SK-N-SH (cell line): ENCODE measurements around the gene PLSCR3. TPM values are rescaled to one million over a fixed set of nuclear protein-coding genes. Genes with fewer than 3 reads are reported as not detected.

Experiments used
- CTCF ChIA-PET: fragments of 300-600, 350-600 bp; formaldehyde crosslinking; extraction: SDS; loops from one replicate; lab custom pipeline; 2021; lab: Yijun Ruan, JAX
- POLR2A ChIA-PET: fragments of 350-600 bp; sonication (Branson Sonifier 250); formaldehyde crosslinking; extraction: SDS; loops from one replicate; lab custom pipeline; 2020; ENCODE audit warnings: antibody characterized with exemption, inconsistent platforms; lab: Yijun Ruan, JAX
- DNase-seq: peaks from one replicate; pipeline ENCODE4 v3.0.0; 2012
- H2AFZ ChIP-seq: fragments of 200-600 bp; sonication (generic); 2 replicates; pipeline ENCODE4 v1.8.1; 2016; ENCODE audit warnings: antibody characterized with exemption, mild to moderate bottlenecking, low read depth
- H3F3A ChIP-seq: fragments of 200-600 bp; sonication (generic); replicated peaks from 2 replicates; pipeline ENCODE3; 2016; ENCODE audit warnings: antibody characterized with exemption, mild to moderate bottlenecking; ENCODE audit not compliant: insufficient read depth
- H3K27ac ChIP-seq, 2 experiments: fragments of 200-500 bp in 1 of 2; fragments of 200-600 bp in 1 of 2; sonication (Bioruptor generic) in 1 of 2; sonication (generic), shearing (Covaris generic) in 1 of 2; 2 replicates each; pipeline versions ENCODE4 v1.5.1 to v1.6.1; 2014 to 2016; ENCODE audit warnings: low read depth in 2 of 2, inconsistent platforms in 1 of 2, low read length in 1 of 2, mild to moderate bottlenecking in 1 of 2, mixed read lengths in 1 of 2
- H3K27me3 ChIP-seq: fragments of 200-600 bp; sonication (generic), shearing (Covaris generic); 2 replicates; pipeline ENCODE4 v1.6.1; 2016; ENCODE audit warnings: mixed run types; ENCODE audit not compliant: insufficient read depth
- H3K36me3 ChIP-seq, 2 experiments: fragments of 200-500 bp in 1 of 2; fragments of 200-600 bp in 1 of 2; sonication (Bioruptor generic) in 1 of 2; sonication (generic) in 1 of 2; replicated peaks in 1 of 2; 2 replicates each; pipeline versions ENCODE3 to v1.5.1; 2014 to 2016; ENCODE audit warnings: low read length in 1 of 2, mild to moderate bottlenecking in 1 of 2; ENCODE audit not compliant: insufficient read depth in 2 of 2, control insufficient read depth in 1 of 2
- H3K4me1 ChIP-seq, 2 experiments: fragments of 200-500 bp in 1 of 2; fragments of 200-600 bp in 1 of 2; sonication (Bioruptor generic) in 1 of 2; sonication (generic), shearing (Covaris generic) in 1 of 2; 2 replicates each; pipeline versions ENCODE4 v1.5.1 to v1.6.1; 2014 to 2016; ENCODE audit warnings: low read depth in 1 of 2, low read length in 1 of 2, mixed run types in 1 of 2; ENCODE audit not compliant: insufficient read depth in 2 of 2, control insufficient read depth in 1 of 2
- H3K4me2 ChIP-seq: fragments of 200-600 bp; sonication (generic), shearing (Covaris generic); 2 replicates; pipeline ENCODE4 v1.6.1; 2017; ENCODE audit warnings: mixed run types
- H3K4me3 ChIP-seq, 2 experiments: fragments of 200-500 bp in 1 of 2; fragments of 200-600 bp in 1 of 2; sonication (Bioruptor generic) in 1 of 2; sonication (generic), shearing (Covaris generic) in 1 of 2; 2 replicates each; pipeline versions ENCODE4 v1.5.1 to v1.8.1; 2014 to 2016; ENCODE audit warnings: low read depth in 2 of 2, inconsistent platforms in 1 of 2, low read length in 1 of 2, mild to moderate bottlenecking in 1 of 2, mixed read lengths in 1 of 2, moderate library complexity in 1 of 2
- H3K79me2 ChIP-seq: fragments of 200-600 bp; sonication (generic); 2 replicates; pipeline ENCODE4 v1.8.1; 2017; ENCODE audit warnings: mild to moderate bottlenecking; ENCODE audit not compliant: insufficient read depth
- H3K9ac ChIP-seq: fragments of 200-600 bp; sonication (generic); 2 replicates; pipeline ENCODE4 v1.6.1; 2017; ENCODE audit warnings: mixed run types
- H3K9me2 ChIP-seq: fragments of 200-600 bp; sonication (generic); 2 replicates; pipeline ENCODE4 v1.6.1; 2017; ENCODE audit warnings: mixed run types
- H3K9me3 ChIP-seq: fragments of 200-600 bp; sonication (generic); 2 replicates; pipeline ENCODE4 v1.6.1; 2017; ENCODE audit warnings: mixed run types, mild to moderate bottlenecking, moderate library complexity
- H4K20me1 ChIP-seq: fragments of 200-600 bp; sonication (generic); 2 replicates; pipeline ENCODE4 v1.6.1; 2017; ENCODE audit warnings: mild to moderate bottlenecking, mixed run types; ENCODE audit not compliant: insufficient read depth
- CHD2 ChIP-seq: fragments of 150-350 bp; IDR thresholded peaks from 2 replicates; pipeline ENCODE4 v1.6.1; 2018; ENCODE audit warnings: low read length; ENCODE audit not compliant: partially characterized antibody
- EP300 ChIP-seq, 2 experiments: IDR thresholded peaks; 2 replicates each; pipeline versions ENCODE4 v1.4.0 to v1.6.1; 2012; ENCODE audit warnings: borderline replicate concordance in 1 of 2, low read depth in 1 of 2, low read length in 1 of 2
- FOSL2 ChIP-seq: IDR thresholded peaks from 2 replicates; pipeline ENCODE4 v1.4.0; 2012; ENCODE audit warnings: low read depth, mild to moderate bottlenecking, moderate library complexity, borderline replicate concordance
- GATA2 ChIP-seq: sonication (generic); formaldehyde crosslinking; IDR thresholded peaks from 2 replicates; pipeline ENCODE4 v1.5.0; 2020; ENCODE audit warnings: mild to moderate bottlenecking, missing genetic modification reagents
- JUND ChIP-seq: IDR thresholded peaks from 2 replicates; pipeline ENCODE4 v1.4.0; 2012
- NFIC ChIP-seq: IDR thresholded peaks from 2 replicates; pipeline ENCODE4 v1.4.0; 2012; ENCODE audit warnings: borderline replicate concordance
- RAD21 ChIP-seq: IDR thresholded peaks from 2 replicates; pipeline ENCODE4 v1.6.1; 2012; ENCODE audit warnings: mild to moderate bottlenecking, low read length
- RCOR1 ChIP-seq: fragments of 150-350 bp; IDR thresholded peaks from 2 replicates; pipeline ENCODE4 v1.6.1; 2017; ENCODE audit warnings: antibody characterized with exemption, low read length
- RFX5 ChIP-seq: IDR thresholded peaks from 2 replicates; pipeline ENCODE4 v1.6.1; 2012; ENCODE audit warnings: mild to moderate bottlenecking, improper control_type of control experiment, low read length
- RXRA ChIP-seq: IDR thresholded peaks from 2 replicates; pipeline ENCODE4 v1.4.0; 2012; ENCODE audit warnings: low read depth, mild to moderate bottlenecking, borderline replicate concordance
- SIN3A ChIP-seq: IDR thresholded peaks from 2 replicates; pipeline ENCODE4 v1.6.1; 2012; ENCODE audit warnings: low read depth, mild to moderate bottlenecking, low read length, moderate library complexity, borderline replicate concordance
- SMC3 ChIP-seq: IDR thresholded peaks from 2 replicates; pipeline ENCODE4 v1.6.1; 2012; ENCODE audit warnings: low read depth, low read length, improper control_type of control experiment
- TCF12 ChIP-seq: IDR thresholded peaks from 2 replicates; pipeline ENCODE4 v1.4.0; 2012
- TEAD4 ChIP-seq: IDR thresholded peaks from 2 replicates; pipeline ENCODE4 v1.4.0; 2012; ENCODE audit warnings: mild to moderate bottlenecking, borderline replicate concordance; ENCODE audit not compliant: insufficient read depth
- WGBS: methylation state at CpG from one replicate; pipeline ENCODE4 v1.1.6; 2017; ENCODE audit warnings: low lambda C conversion rate; 5-methylcytosine and 5-hydroxymethylcytosine counted together
- polyA plus RNA-seq, 3 experiments: library from polyadenylated mRNA; depleted of rRNA; stranded (reverse); fragments of >200 nt; gene quantifications; 2 replicates each; pipeline ENCODE4 v1.2.3, GENCODE V29; 2012
- TF ChIP-seq, protein P1 (sequence below): IDR thresholded peaks from 2 replicates; pipeline ENCODE4 v1.4.0; 2012; ENCODE audit warnings: low read depth
- TF ChIP-seq, protein P2 (sequence below): IDR thresholded peaks from 2 replicates; pipeline ENCODE4; 2012

PLSCR3 gene
- polyA plus RNA-seq, 1 of the 3 experiments (the other 2 are of a cell fraction), result 95.0 TPM

DNA sequence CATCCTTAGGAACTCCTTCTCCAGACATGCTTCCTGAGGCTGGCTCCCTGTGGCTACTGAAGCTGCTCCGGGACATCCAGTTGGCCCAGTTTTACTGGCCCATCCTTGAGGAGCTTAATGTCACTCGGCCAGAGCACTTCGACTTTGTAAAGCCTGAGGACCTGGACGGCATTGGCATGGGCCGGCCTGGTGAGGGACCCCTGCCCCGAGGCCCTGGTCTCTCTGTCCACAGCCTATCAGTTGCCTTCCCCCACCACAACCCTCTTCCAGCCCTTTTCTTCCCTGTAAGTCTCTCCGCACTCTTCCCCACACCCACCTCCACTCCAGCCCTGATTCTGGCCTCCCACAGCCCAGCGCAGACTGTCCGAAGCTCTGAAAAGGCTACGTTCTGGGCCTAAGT, 11.4 kb downstream of the PLSCR3 start (continued):
- TF ChIP-seq, protein P1, sequence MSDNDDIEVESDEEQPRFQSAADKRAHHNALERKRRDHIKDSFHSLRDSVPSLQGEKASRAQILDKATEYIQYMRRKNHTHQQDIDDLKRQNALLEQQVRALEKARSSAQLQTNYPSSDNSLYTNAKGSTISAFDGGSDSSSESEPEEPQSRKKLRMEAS, result no peak
- no peak for TF ChIP-seq SIN3A
- no peak for TF ChIP-seq RXRA
- TF ChIP-seq RFX5, result no peak

DNA sequence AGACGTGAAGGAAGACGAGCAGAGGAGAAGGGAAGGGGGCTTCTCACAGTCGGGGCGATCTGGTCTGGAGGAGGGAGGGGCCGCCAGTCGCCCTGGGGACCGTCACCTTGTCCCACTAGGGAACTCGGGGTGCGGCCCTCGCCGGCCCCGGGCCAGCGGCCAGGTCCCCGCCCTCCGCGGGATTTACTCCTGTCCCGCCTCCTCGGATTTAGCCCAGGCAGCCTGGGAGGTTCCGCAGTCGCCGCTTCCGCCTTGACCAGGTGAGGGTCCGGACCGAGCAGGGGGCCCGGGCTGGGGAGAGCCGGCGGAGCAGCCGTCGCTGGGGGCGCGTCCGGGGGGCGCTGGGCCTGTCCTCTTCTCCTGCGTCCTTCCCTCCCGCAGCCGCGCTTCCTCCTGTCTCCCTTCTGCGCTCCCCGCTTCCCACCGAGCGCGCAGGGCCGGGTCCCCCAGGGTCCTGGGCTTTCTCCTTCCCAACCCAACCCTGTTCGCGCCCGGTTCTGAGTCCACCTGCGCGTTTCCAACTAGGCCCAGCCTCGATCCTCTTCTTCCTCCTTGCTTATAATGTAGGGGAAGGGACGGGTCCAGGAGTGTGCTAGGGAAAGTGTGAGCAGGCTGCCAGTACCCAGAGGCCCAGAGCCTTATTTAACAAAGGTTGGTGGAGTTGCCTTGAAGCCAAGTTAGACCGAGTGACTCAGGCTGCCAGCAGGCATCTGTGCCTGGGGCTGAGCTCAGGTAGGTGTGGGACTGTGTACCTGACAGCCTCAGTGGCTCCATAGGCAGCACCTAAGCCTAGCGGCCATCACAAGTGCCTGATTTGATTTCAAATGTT, 13.3 kb downstream of the PLSCR3 start, which contains the start of gene TNK1:
TSS of gene TNK1 (plus strand) at position 235 of the 829 bp plus-strand sequence. CDS start 1,838 bp downstream, outside the sequence.
- peak; percentile 64 for DNase-seq
- no peaks in the 10 kb centered on the region for H3K9me2 ChIP-seq
- 44% methylated on average over 20 of the region's 52 CpGs for WGBS
- CTCF ChIA-PET, result interaction anchor here (0.8 to 1.3 kb wide), 6 partner anchors 9 to 208 kb away, joined by 3 to 11 read pairs (median 4); no protein-coding TSS in a partner anchor
- no peak within 1 kb of the TSS for H3K9ac ChIP-seq
- H4K20me1 ChIP-seq, result no peaks in the 10 kb centered on the region
- H3K4me3 ChIP-seq, result peak within 1 kb of the TSS in 1 of 2 experiments; percentile 32; a peak in 2 of 4 replicates
- no peaks in the 10 kb centered on the region for H3K36me3 ChIP-seq
- POLR2A ChIA-PET, result interaction anchor here (0.6 to 1.2 kb wide), 4 partner anchors 9 to 160 kb away, joined by 3 to 4 read pairs (median 3); partner anchors contain the start of gene TMEM256
- H3K4me2 ChIP-seq, result peak within 1 kb of the TSS; percentile 37
- H3F3A ChIP-seq, result no peaks in the 10 kb centered on the region
- no peak for TF ChIP-seq NFIC
- no peak for TF ChIP-seq SMC3
- no peak for TF ChIP-seq JUND
- no peak for TF ChIP-seq GATA2
- TF ChIP-seq CHD2, result no peak
- TF ChIP-seq EP300 (IDR thresholded peaks at IDR 0.05; ENCODE audit: borderline replicate concordance in 1 of 2, low read depth in 1 of 2, low read length in 1 of 2), result no peak
- TF ChIP-seq RCOR1, result no peak
- TF ChIP-seq RFX5, result no peak
- no peak for TF ChIP-seq FOSL2
- no peak for TF ChIP-seq TEAD4
- TF ChIP-seq, protein P2, sequence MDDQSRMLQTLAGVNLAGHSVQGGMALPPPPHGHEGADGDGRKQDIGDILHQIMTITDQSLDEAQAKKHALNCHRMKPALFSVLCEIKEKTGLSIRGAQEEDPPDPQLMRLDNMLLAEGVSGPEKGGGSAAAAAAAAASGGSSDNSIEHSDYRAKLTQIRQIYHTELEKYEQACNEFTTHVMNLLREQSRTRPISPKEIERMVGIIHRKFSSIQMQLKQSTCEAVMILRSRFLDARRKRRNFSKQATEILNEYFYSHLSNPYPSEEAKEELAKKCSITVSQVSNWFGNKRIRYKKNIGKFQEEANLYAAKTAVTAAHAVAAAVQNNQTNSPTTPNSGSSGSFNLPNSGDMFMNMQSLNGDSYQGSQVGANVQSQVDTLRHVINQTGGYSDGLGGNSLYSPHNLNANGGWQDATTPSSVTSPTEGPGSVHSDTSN, result no peak
- no peak for TF ChIP-seq RAD21
- no peak for TF ChIP-seq TCF12
- TF ChIP-seq, all 33 proteins: peak for 0
- Histone ChIP-seq H3K9me3 (no peaks in the 10 kb centered on the region), H3K79me2 (no peaks in the 10 kb centered on the region), H3K4me1 (peaks cover 0 to 32% of the 10 kb centered on the region in 2 experiments; a peak in 2 of 4 replicates), H3K27me3 (peaks cover 8% of the 10 kb centered on the region; the same call in 1 of the 2 replicates), H3K27ac (no peak within 1 kb of the TSS), H2AFZ (no peak within 1 kb of the TSS)
